HG02798 (cell line): ENCODE results near the gene EID2.

ENCODE experiments used
- ATAC-seq: cut with Tn5 transposase; IDR thresholded peaks from one replicate; pipeline ENCODE4 v1.9.1; 2021; ENCODE audit warnings: mild to moderate bottlenecking; ENCODE audit not compliant: unreplicated experiment, poor library complexity

EID2 gene

DNA sequence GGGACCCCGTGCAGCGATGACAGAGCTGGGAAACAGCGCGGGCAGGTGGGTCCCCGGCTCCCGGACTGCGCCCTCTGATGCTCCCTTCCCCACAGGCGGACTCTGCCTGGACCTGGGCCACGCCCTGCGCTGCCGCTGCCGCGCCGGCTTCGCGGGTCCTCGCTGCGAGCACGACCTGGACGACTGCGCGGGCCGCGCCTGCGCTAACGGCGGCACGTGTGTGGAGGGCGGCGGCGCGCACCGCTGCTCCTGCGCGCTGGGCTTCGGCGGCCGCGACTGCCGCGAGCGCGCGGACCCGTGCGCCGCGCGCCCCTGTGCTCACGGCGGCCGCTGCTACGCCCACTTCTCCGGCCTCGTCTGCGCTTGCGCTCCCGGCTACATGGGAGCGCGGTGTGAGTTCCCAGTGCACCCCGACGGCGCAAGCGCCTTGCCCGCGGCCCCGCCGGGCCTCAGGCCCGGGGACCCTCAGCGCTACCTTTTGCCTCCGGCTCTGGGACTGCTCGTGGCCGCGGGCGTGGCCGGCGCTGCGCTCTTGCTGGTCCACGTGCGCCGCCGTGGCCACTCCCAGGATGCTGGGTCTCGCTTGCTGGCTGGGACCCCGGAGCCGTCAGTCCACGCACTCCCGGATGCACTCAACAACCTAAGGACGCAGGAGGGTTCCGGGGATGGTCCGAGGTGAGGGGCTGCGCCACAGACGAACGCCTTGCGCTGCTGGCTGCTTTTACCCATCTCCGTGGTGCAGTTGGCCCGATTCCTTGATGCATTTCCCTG is 32.8 kb downstream of the EID2 start:
- ATAC-seq, result no peak

DNA sequence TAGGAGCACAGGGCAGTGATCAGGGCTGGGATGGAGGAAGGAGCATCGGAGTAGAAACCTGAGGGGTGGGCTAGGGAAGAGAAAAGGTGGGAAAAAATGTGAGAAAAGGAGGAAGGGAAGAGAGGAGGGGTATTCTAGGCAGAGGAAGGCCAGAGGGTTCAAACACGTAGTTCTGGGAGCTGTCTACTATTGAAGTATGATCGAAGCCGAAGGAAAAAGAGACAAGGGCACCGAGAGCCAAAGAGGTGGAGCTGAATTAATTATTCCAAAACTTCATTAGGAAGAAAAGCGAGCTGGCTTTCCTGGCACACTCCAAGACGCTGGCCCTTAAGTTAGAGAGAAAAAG is 33.4 kb downstream of the EID2 start:
- ATAC-seq, result no peak

DNA sequence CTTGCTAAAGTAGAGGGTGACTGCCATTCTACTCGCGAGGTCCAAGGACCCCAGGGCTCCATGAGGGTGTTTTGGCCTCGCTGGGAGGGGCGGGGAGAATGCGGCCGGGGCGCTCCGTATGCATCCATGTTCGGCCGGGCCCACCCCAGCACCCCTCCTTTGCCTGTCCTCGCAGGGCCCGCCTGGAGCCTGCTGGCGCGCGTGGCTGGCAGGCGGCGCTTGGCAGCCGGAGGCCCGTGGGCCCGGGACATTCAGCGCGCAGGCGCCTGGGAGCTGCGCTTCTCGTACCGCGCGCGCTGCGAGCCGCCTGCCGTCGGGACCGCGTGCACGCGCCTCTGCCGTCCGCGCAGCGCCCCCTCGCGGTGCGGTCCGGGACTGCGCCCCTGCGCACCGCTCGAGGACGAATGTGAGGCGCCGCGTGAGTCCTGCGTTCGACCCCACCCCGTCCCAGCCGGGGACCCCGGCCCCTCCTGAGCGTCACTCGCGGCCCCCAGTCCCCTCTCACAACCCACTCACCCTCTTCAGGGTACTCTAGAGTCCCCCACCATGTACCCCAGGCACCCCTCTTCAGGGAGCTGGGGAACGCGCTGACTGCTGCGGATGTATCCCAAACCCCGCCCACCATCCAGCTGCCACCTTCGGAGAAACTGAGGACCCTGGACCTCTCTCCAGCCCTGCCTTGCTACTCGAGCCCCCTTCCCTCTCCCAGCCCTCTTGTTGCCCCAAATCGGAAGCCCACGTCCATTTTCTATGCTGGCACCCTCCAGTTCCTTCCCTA is 37.1 kb downstream of the EID2 start:
- ATAC-seq, result peak; percentile 55

DNA sequence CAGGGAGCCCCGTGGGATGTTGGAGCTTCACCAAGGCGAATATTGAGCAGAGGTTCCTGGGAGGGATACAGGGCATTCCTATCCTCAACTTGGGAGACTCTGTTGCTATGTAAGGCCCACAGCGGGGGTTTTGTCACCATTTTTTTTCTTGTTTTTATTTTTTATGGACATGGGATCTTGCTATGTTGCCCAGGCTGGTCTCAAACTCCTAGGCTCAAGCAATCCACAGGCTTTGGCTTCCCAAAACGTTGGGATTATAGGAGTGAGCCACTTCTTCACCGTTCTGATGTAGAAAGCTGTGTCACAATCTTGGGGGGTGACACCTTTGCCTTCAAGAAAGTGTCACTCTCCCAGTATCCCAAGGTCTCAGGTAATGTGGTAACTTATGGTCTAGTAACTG is 38.6 kb downstream of the EID2 start:
- ATAC-seq, result no peak

DNA sequence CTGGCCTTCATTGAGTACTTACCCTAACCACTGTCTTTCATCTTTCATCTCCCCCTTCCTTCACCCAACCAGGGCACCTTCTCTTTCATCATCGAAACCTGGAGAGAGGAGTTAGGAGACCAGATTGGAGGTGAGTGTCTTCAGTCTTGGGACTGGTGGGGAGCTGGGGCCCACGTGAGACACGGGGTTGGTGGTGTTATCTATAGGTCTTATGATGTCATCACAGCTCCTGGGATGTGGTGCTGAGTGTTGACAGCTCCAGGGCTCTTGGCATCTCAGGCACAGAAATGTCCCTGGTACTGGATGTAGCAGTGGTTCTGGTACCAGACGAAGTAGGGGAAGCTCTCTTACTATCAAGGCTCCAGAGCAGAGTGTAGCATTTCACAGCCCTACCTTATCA is 39.4 kb downstream of the EID2 start:
- no peak for ATAC-seq

DNA sequence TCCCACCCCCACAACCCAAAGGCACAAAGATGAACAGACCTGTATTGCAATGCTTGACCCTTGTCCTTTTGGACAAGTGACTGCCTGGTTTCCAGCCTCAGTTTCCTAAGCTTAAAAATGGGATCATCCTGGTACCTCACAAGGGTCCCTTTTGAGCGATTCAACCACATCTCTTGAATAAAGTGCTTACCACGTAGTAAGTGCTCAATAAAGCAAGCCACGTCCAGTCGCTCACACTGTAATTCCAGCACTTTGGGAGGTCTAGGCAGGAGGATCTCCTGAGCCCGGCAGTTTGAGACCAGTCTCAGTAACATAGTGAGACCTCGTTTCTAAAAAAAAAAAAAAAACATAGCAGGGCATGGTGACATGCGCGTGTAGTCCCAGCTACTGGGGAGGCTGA is 40.0 kb downstream of the EID2 start:
- ATAC-seq, result no peak

DNA sequence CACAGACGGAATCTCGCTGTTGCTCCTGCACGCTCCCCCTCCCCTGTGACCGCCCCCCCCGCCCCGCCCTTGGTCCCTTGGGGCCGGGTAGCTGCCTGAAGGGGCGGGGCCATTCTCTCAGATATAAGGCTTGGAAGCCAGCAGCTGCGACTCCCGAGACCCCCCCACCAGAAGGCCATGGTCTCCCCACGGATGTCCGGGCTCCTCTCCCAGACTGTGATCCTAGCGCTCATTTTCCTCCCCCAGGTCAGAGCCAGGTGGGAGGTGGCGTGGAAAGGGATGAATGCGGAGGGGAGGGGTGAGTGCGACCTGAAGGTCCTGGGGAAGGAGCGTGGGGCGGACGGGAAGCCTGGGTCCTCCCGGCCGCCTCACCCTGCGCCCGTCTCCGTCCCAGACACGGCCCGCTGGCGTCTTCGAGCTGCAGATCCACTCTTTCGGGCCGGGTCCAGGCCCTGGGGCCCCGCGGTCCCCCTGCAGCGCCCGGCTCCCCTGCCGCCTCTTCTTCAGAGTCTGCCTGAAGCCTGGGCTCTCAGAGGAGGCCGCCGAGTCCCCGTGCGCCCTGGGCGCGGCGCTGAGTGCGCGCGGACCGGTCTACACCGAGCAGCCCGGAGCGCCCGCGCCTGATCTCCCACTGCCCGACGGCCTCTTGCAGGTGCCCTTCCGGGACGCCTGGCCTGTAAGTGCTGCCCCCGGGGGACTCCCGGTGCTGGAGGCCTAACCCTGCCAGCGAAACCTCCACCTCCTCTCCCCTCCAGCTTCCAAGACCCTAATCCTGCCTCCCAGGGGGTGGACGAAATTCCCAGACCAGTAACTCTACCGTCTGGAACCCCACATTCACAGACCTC is 40.9 kb downstream of the EID2 start, which contains the start of gene DLL3:
Gene DLL3 (plus strand): TSS at position 150 of the 845 bp plus-strand sequence. CDS start 28 bp downstream, at position 178.
- no peak for ATAC-seq

DNA sequence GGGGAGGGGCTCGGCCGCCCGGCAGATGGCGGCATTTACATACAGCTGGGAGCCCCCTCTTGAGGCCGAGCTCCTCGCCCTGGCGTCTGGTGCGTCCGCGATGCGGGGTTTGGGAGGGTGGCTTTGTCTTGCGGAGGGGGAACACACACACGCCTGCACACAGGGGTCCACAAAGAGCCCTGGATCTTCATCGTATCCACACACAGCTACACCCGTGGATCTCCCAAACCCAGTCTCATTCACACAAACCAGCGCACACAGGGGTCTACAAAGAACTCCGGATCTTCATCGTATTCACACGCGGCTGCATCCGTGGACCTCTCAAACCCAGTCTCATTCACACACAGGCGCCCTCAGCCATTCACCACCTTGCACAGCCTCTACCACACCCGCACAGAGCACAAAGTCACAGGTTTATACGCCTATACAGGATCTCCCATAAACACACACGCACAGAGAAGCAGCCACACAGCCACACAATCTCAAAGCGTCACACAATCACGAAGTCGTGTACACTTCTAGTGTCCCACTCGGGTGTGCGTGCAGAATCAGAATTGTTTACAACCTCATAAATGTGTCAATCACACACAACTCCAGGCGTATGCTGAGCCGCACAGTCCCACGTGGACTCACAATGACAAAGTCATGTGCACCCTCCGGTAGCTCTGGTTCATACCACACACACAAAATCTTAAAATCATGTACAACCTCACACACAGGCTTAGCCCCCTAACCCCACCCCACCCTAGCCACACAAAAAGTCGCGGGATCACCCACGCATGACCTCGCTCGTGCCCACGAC is 41.8 kb downstream of the EID2 start:
- no peak for ATAC-seq

DNA sequence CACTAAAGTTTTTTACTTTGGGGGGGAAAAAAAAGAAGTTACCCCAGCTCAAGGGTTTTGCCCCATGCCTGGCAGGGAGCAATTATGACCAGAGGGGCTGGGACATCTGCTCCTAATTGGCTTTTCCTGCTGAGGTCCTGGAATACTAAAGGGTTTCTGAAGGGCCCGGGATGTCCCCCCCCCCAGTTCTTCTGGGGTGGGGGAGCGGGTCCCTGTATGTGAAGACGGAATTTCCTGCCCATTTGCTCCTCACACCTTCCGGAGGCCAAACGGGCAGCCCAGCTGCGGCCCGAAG is 42.3 kb downstream of the EID2 start:
- no peak for ATAC-seq

DNA sequence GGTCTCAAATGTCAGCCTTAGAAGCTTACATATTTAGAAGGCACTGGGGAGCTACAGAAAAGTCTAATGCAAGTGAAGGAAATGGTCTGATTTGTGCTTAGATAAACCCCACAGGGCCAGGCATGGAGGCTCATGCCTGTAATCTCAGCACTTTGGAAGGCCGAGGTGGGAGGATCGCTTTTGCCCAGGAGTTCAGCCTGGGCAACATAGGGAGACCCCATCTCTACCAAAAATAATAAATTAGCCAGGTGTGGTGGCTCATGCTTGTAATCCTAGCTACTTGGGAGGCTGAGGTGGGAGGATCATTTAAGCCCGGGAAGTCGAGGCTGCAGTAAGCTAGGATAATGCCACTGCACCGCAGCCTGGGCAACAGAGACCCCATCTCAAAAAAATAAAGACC is 43.9 kb downstream of the EID2 start:
- no peak for ATAC-seq

DNA sequence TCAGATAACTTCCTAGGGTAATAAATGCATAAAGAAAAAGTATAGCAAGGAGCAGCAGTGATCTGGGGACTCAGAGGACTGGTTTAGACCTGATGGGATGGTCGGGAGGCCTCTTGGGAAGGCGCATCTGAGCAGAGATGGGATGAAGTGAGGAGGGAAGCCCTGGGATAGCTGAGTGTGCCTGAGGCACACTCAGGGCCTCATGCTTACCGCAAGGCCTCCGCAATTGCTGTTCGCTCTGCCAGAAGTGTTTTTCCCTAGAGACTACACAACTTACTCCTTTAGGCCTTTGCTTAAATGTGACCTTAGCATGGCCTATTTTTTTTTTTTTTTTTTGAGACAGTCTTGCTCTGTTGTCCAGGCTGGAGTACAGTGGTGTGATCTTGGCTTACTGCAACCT is 45.3 kb downstream of the EID2 start:
- ATAC-seq, result no peak

DNA sequence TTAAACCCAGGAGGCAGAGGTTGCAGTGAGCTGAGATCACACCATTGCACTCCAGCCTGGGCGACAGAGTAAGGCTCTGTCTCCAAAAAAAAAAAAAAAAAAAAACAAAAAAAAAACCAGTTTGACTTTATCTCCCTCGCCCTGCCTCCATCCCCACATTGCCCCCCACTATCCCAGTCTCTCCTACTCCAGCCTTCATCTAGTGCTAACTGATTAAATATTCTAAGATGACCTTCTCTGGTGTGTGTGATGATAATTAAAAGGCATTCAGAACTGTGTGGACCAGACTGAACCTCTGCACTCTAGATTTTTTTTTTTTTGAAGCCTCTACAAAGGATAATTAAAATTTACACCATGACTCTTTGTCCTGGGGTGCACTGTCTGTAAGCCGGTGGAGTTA is 47.2 kb downstream of the EID2 start:
- no peak for ATAC-seq

DNA sequence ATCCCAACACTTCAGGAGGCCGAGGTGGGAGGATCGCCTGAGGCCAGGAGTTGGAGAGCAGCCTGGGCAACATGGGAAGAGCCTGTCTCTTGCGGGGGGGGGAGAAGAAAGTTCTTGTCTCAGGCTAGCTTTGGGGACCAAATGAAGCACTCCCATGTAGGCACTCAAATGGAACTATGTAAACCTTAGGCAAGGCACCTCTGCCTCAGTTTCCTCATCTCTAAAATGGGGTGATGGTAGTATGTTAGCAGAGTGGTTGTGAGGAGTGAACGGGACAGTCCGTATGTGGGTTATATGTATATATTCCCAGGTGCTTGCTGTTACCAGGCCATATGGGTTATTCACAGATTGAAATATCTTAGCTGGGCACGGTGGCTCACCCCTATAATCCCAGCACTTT is 47.7 kb downstream of the EID2 start:
- no peak for ATAC-seq

DNA sequence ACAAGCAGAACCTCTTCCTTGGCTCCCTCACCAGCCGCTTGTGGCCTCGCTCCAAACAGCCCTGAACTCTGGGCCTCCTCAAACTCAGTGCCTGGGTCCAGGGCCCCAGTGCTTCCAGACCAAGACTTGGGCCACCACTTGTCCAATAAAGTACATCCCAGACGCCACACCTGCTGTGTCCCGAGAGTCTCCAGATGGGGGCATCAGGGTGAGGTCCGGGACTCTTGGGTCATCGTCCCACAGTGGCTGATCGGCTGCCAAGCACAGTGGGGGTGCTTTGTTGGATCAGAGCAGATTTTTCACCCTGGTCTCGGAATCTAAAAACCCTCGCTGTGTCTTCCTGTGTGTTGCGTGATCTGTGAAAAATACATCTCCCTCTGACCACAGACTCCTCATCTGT is 50.2 kb downstream of the EID2 start:
- ATAC-seq, result no peak
